ENCODE results near the gene ACSL3. TPM values are rescaled to one million over a fixed set of nuclear protein-coding genes. Genes with fewer than 3 reads are reported as not detected.
A peak's percentile ranks its signal among the peaks of the same experiment; 100 is the strongest.

Gene ACSL3
- total RNA-seq, 1 donor from 2014 or later, result 144 TPM

DNA sequence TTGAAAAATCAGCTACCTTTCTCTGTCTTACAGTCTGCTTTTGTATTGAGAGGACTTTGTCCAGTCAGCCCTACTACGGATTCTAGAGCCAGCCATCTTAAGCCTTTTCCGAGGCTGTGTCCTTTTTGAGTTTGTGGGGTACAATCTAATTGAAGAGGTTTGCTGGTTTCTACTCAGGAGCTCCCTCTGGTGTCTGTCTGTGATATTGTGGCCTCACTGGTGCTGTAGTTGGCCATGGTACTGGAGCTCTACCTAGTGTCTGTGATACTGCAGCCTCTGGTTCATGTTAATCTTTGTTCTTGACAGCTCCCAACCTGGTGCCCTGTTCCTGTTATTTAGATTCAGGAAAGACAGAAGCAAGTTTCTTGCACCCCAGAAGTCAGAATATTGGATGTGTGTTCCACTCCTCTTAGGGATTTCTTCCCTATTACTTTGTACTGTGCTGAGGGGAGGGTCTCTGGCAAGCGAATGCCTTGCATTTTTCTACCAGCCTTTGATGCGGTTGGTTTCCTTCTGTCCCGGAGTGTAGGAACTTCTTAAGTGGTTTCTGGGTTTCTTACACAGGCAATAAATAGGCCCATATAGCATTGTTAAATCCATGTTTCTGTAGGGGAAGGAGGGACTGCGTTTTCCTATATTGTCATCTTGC is 78.5 kb downstream of the ACSL3 start:
- Histone ChIP-seq H3K4me3 (ENCODE audit: insufficient read depth, low read depth, low read length) (no peak overlapping the region), H4K20me1 (ENCODE audit: insufficient read depth, low read length) (peaks cover 20% of the 10 kb centered on the region), H3K9ac (ENCODE audit: low read length) (no peak overlapping the region), H3K79me2 (ENCODE audit: insufficient read depth, low read length) (peaks cover 8% of the 10 kb centered on the region), H3K9me3 (ENCODE audit: insufficient read depth, low read depth, low read length) (no peaks in the 10 kb centered on the region), H3K36me3 (ENCODE audit: insufficient read depth, low read length) (peaks cover 15% of the 10 kb centered on the region), H3K4me2 (ENCODE audit: low read length) (peak overlapping the region; percentile 2), H2AFZ (ENCODE audit: low read depth, low read length) (no peak overlapping the region), H3K4me1 (ENCODE audit: insufficient read depth, low read length) (peaks cover 5% of the 10 kb centered on the region), H3K27me3 (ENCODE audit: insufficient read depth, low read length) (no peaks in the 10 kb centered on the region), H3K27ac (ENCODE audit: low read depth, low read length) (no peak overlapping the region)
- FAIRE-seq (peak; percentile 87), DNase-seq (ENCODE audit: low read depth) (peak; percentile 32)
- peaks cover 18% of the 10 kb centered on the region for H3K36me3 Mint-ChIP-seq (ENCODE audit: low read depth, unreplicated experiment)
- H3K4me3 Mint-ChIP-seq (ENCODE audit: unreplicated experiment), result peak overlapping the region; percentile 56
- no peaks in the 10 kb centered on the region for H3K9me3 Mint-ChIP-seq (ENCODE audit: unreplicated experiment)
- H3K4me1 Mint-ChIP-seq (ENCODE audit: low read depth, unreplicated experiment), result peaks cover 40% of the 10 kb centered on the region
- TF ChIP-seq CTCF (IDR thresholded peaks at IDR 0.05; ENCODE audit: insufficient read depth, low read depth, low read length) (peak; percentile 90), EZH2 (IDR thresholded peaks at IDR 0.05; ENCODE audit: insufficient read depth, low read length) (no peak)
- no peaks in the 10 kb centered on the region for H3K27me3 Mint-ChIP-seq (ENCODE audit: low read depth, unreplicated experiment)
- H3K27ac Mint-ChIP-seq (ENCODE audit: unreplicated experiment), result peak overlapping the region; percentile 59

DNA sequence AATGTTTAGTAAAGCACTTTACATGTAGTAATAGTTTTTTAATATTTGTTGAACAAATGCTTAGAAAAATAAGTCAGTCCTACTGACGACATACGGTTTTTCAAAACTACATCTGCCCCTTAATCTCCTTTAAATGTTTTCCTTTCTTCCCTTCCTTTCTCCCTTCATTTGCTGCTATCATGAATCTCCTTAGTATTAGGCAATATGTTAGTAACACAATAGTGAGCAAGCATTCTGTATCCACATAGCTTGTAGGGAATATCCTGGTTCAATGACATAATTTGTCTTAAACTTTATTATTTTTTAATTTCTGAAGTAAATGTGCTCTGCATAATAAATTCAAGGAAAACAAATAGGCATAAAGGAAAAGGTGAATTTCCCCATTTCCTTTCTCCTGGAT is 79.1 kb downstream of the ACSL3 start:
- H3K4me3 ChIP-seq (ENCODE audit: insufficient read depth, low read depth, low read length), result no peak overlapping the region
- TF ChIP-seq EZH2 (IDR thresholded peaks at IDR 0.05; ENCODE audit: insufficient read depth, low read length) (no peak), CTCF (IDR thresholded peaks at IDR 0.05; ENCODE audit: insufficient read depth, low read depth, low read length) (no peak)
- no peak for FAIRE-seq
- H3K36me3 Mint-ChIP-seq (ENCODE audit: low read depth, unreplicated experiment), result peaks cover 18% of the 10 kb centered on the region
- H3K79me2 ChIP-seq (ENCODE audit: insufficient read depth, low read length), result peaks cover 8% of the 10 kb centered on the region
- peaks cover 5% of the 10 kb centered on the region for H3K4me1 ChIP-seq (ENCODE audit: insufficient read depth, low read length)
- peaks cover 46% of the 10 kb centered on the region for H3K4me1 Mint-ChIP-seq (ENCODE audit: low read depth, unreplicated experiment)
- H3K27me3 ChIP-seq (ENCODE audit: insufficient read depth, low read length), result no peaks in the 10 kb centered on the region
- no peak overlapping the region for H3K27ac Mint-ChIP-seq (ENCODE audit: unreplicated experiment)
- H3K9me3 Mint-ChIP-seq (ENCODE audit: unreplicated experiment), result no peaks in the 10 kb centered on the region
- H3K27ac ChIP-seq (ENCODE audit: low read depth, low read length), result no peak overlapping the region
- H3K36me3 ChIP-seq (ENCODE audit: insufficient read depth, low read length), result peaks cover 9% of the 10 kb centered on the region
- H3K4me2 ChIP-seq (ENCODE audit: low read length), result no peak overlapping the region
- peaks cover 20% of the 10 kb centered on the region for H4K20me1 ChIP-seq (ENCODE audit: insufficient read depth, low read length)
- no peaks in the 10 kb centered on the region for H3K27me3 Mint-ChIP-seq (ENCODE audit: low read depth, unreplicated experiment)
- DNase-seq (ENCODE audit: low read depth), result no peak
- H2AFZ ChIP-seq (ENCODE audit: low read depth, low read length), result no peak overlapping the region
- H3K9me3 ChIP-seq (ENCODE audit: insufficient read depth, low read depth, low read length), result no peaks in the 10 kb centered on the region
- H3K9ac ChIP-seq (ENCODE audit: low read length), result no peak overlapping the region
- H3K4me3 Mint-ChIP-seq (ENCODE audit: unreplicated experiment), result no peak overlapping the region

DNA sequence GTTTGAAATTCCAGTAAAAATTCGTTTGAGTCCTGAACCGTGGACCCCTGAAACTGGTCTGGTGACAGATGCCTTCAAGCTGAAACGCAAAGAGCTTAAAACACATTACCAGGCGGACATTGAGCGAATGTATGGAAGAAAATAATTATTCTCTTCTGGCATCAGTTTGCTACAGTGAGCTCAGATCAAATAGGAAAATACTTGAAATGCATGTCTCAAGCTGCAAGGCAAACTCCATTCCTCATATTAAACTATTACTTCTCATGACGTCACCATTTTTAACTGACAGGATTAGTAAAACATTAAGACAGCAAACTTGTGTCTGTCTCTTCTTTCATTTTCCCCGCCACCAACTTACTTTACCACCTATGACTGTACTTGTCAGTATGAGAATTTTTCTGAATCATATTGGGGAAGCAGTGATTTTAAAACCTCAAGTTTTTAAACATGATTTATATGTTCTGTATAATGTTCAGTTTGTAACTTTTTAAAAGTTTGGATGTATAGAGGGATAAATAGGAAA is 80.7 kb downstream of the ACSL3 start:
- H3K4me2 ChIP-seq (ENCODE audit: low read length), result no peak overlapping the region
- H3K27me3 Mint-ChIP-seq (ENCODE audit: low read depth, unreplicated experiment), result no peaks in the 10 kb centered on the region
- TF ChIP-seq EZH2 (IDR thresholded peaks at IDR 0.05; ENCODE audit: insufficient read depth, low read length), result no peak
- no peak for TF ChIP-seq CTCF (IDR thresholded peaks at IDR 0.05; ENCODE audit: insufficient read depth, low read depth, low read length)
- H3K36me3 Mint-ChIP-seq (ENCODE audit: low read depth, unreplicated experiment), result peaks cover 11% of the 10 kb centered on the region
- no peaks in the 10 kb centered on the region for H3K9me3 ChIP-seq (ENCODE audit: insufficient read depth, low read depth, low read length)
- no peak overlapping the region for H2AFZ ChIP-seq (ENCODE audit: low read depth, low read length)
- no peak overlapping the region for H3K27ac ChIP-seq (ENCODE audit: low read depth, low read length)
- no peak overlapping the region for H3K27ac Mint-ChIP-seq (ENCODE audit: unreplicated experiment)
- H3K9ac ChIP-seq (ENCODE audit: low read length), result no peak overlapping the region
- no peaks in the 10 kb centered on the region for H3K27me3 ChIP-seq (ENCODE audit: insufficient read depth, low read length)
- peaks cover 62% of the 10 kb centered on the region for H3K4me1 Mint-ChIP-seq (ENCODE audit: low read depth, unreplicated experiment)
- peaks cover 8% of the 10 kb centered on the region for H3K79me2 ChIP-seq (ENCODE audit: insufficient read depth, low read length)
- H3K9me3 Mint-ChIP-seq (ENCODE audit: unreplicated experiment), result no peaks in the 10 kb centered on the region
- DNase-seq (ENCODE audit: low read depth) (peak; percentile 39), FAIRE-seq (no peak)
- H3K4me3 Mint-ChIP-seq (ENCODE audit: unreplicated experiment), result no peak overlapping the region
- peaks cover 5% of the 10 kb centered on the region for H3K4me1 ChIP-seq (ENCODE audit: insufficient read depth, low read length)
- no peak overlapping the region for H3K4me3 ChIP-seq (ENCODE audit: insufficient read depth, low read depth, low read length)
- H4K20me1 ChIP-seq (ENCODE audit: insufficient read depth, low read length), result peaks cover 20% of the 10 kb centered on the region
- H3K36me3 ChIP-seq (ENCODE audit: insufficient read depth, low read length), result peaks cover 4% of the 10 kb centered on the region

Measured in astrocyte (in vitro differentiated cells and primary cell).